Smooth muscle cell (in vitro differentiated cells): ENCODE measurements around the gene FCRLA. TPM values are rescaled to one million over a fixed set of nuclear protein-coding genes. Genes with fewer than 3 reads are reported as not detected.

Source experiments
- DNase-seq: peaks from one replicate; lab custom pipeline; 2025; ENCODE audit not compliant: unreplicated experiment; lab: John Stamatoyannopoulos, UW
- H2AFZ ChIP-seq: fragments of 200-600 bp; sonication (generic); 2 replicates; pipeline ENCODE4 v1.6.0; 2016; ENCODE audit warnings: antibody characterized with exemption, low read depth, mild to moderate bottlenecking
- H3F3A ChIP-seq: fragments of 200-600 bp; sonication (generic); 2 replicates; pipeline ENCODE4 v1.6.0; 2017; ENCODE audit warnings: antibody characterized with exemption, low read depth
- H3K27ac ChIP-seq: fragments of 200-600 bp; sonication (generic); 2 replicates; pipeline ENCODE4 v1.5.1; 2016; ENCODE audit warnings: low read depth, mild to moderate bottlenecking
- H3K27me3 ChIP-seq: fragments of 200-600 bp; sonication (generic); 2 replicates; pipeline ENCODE4 v1.6.1; 2016; ENCODE audit warnings: low read depth, mild to moderate bottlenecking
- H3K36me3 ChIP-seq: fragments of 200-600 bp; sonication (generic); 2 replicates; pipeline ENCODE4 v1.5.1; 2016; ENCODE audit warnings: low read depth
- H3K4me1 ChIP-seq: fragments of 200-600 bp; sonication (generic); 2 replicates; pipeline ENCODE4 v1.5.1; 2016; ENCODE audit warnings: low read depth
- H3K4me2 ChIP-seq: fragments of 200-600 bp; sonication (generic); 2 replicates; pipeline ENCODE4 v1.6.0; 2016; ENCODE audit warnings: mild to moderate bottlenecking
- H3K4me3 ChIP-seq: fragments of 200-600 bp; sonication (generic); 2 replicates; pipeline ENCODE4 v1.5.1; 2016; ENCODE audit warnings: mild to moderate bottlenecking
- H3K79me2 ChIP-seq: fragments of 200-600 bp; sonication (generic); 2 replicates; pipeline ENCODE4 v1.6.0; 2016; ENCODE audit warnings: low read depth, mild to moderate bottlenecking
- H3K9ac ChIP-seq: fragments of 200-600 bp; sonication (generic); 2 replicates; pipeline ENCODE4 v1.6.0; 2016; ENCODE audit warnings: low read depth
- H3K9me3 ChIP-seq: fragments of 200-600 bp; sonication (generic); replicated peaks from 2 replicates; pipeline ENCODE4 v1.5.1; 2016; ENCODE audit warnings: low read depth
- H4K20me1 ChIP-seq: fragments of 200-600 bp; sonication (generic); 2 replicates; pipeline ENCODE4 v1.6.0; 2016; ENCODE audit warnings: low read depth
- WGBS: methylation state at CpG from one replicate; pipeline ENCODE4 v1.1.7; 2016; ENCODE audit warnings: low lambda C conversion rate; 5-methylcytosine and 5-hydroxymethylcytosine counted together
- polyA plus RNA-seq: library from polyadenylated mRNA; unstranded; fragments of >200 nt; fragmentation: Nextera tagmentation; extraction: Ambion mirVana; gene quantifications from 2 replicates; pipeline ENCODE4 v1.2.1, GENCODE V29; 2016
- total RNA-seq: library from RNA; depleted of rRNA; stranded (reverse); fragments of >200 nt; gene quantifications from 2 replicates; pipeline ENCODE4 v1.2.3, GENCODE V29; 2014
- TF ChIP-seq, protein P1 (sequence below): fragments of 200-600 bp; sonication (generic); IDR thresholded peaks from 2 replicates; pipeline ENCODE4 v1.5.1; 2017; ENCODE audit warnings: borderline replicate concordance, mild to moderate bottlenecking, antibody characterized with exemption; ENCODE audit not compliant: insufficient read depth, poor library complexity, severe bottlenecking

The FCRLA gene
- total and polyA plus RNA-seq, 2 experiments from 2014 or later = not detected

DNA sequence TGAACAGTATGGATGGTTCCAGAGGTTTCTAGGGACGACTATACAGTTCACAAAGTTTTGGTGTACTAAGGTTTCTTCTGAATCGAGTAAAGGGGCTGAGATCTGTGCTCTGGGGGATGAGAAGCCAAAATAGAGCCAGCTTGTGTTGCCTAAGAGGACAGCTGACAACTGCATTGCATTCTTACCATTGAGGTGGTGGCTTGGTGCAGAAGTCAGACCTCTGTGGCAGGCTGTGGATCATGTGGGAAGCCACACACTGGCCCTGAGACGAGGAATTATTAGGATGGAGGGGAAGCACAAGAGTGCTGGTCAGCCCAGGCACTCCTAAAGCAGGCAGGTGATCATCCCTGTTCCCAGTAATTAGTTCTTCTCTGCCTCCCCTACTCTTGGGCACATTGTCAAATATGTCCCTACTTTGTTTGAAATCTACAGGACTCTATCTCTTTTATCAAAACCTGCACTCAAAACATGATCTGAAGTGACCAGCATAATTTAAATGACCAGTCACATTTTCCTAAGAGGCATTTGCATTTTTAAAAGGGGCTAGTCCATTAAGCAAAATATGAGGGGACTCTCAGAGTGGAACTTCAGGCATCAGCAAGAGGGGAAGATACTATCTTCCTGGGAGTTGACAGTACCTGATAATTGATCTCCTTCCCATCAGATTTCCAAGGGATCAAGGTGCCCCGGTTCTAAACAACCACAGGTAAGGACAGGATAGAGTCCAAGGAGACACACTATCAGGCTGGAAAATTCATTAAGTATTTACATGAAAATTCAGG lies 14.1 kb downstream of the FCRLA start, which contains the start of gene FCRLB:
Gene FCRLB (plus strand): TSS at position 589 of the 782 bp plus-strand sequence. CDS start 1,129 bp downstream, outside the sequence.
- WGBS = 60% methylated on average over 4 of the region's 4 CpGs
- Histone ChIP-seq H3K9ac (no peak within 1 kb of the TSS), H3K4me2 (peak within 1 kb of the TSS; percentile 29), H3K9me3 (no peaks in the 10 kb centered on the region), H4K20me1 (no peaks in the 10 kb centered on the region), H3K4me3 (no peak within 1 kb of the TSS), H2AFZ (no peak within 1 kb of the TSS), H3K27ac (no peak within 1 kb of the TSS), H3K4me1 (no peaks in the 10 kb centered on the region), H3F3A (no peaks in the 10 kb centered on the region), H3K36me3 (no peaks in the 10 kb centered on the region), H3K79me2 (no peaks in the 10 kb centered on the region), H3K27me3 (no peaks in the 10 kb centered on the region)
- no peak for DNase-seq
- TF ChIP-seq, protein P1, sequence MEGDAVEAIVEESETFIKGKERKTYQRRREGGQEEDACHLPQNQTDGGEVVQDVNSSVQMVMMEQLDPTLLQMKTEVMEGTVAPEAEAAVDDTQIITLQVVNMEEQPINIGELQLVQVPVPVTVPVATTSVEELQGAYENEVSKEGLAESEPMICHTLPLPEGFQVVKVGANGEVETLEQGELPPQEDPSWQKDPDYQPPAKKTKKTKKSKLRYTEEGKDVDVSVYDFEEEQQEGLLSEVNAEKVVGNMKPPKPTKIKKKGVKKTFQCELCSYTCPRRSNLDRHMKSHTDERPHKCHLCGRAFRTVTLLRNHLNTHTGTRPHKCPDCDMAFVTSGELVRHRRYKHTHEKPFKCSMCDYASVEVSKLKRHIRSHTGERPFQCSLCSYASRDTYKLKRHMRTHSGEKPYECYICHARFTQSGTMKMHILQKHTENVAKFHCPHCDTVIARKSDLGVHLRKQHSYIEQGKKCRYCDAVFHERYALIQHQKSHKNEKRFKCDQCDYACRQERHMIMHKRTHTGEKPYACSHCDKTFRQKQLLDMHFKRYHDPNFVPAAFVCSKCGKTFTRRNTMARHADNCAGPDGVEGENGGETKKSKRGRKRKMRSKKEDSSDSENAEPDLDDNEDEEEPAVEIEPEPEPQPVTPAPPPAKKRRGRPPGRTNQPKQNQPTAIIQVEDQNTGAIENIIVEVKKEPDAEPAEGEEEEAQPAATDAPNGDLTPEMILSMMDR = no peak

DNA sequence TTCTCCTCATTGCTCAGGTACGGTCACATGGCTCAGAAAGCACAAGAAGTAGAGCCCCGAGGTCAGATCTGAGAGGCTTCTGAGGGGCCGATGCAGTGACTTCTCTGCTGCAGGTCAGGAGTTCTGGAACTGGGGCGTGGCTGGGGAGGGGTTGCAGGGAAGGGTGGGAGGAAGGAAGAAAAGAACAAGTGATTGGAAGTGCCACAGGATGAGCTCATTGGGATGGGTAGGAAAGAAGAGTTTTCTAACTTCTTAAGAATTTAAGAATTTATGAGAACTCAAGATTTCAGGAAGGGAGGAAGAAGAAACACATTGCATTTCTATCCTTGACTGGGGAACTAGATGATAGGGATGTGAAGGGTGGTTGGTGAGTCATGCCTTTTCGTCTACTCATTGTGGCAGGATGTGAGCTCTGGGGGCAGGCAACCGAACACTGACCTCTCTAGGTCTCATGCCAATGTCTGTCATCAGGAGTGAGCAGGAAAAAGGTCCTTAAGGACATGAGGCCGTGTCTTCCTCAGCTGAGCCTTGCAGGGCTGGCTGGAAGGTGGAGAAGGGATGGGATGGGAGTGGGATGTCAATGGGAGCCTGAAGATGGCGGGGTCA lies 14.8 kb downstream of the FCRLA start:
- no peaks in the 10 kb centered on the region for H4K20me1 ChIP-seq
- no peak for DNase-seq
- 50% methylated on average over 8 of the region's 8 CpGs for WGBS
- no peak overlapping the region for H2AFZ ChIP-seq
- no peak overlapping the region for H3K27ac ChIP-seq
- H3K4me2 ChIP-seq = peak overlapping the region; percentile 29
- no peaks in the 10 kb centered on the region for H3K4me1 ChIP-seq
- no peak overlapping the region for H3K9ac ChIP-seq
- TF ChIP-seq, protein P1 = no peak
- H3F3A ChIP-seq = no peaks in the 10 kb centered on the region
- H3K79me2 ChIP-seq = no peaks in the 10 kb centered on the region
- no peaks in the 10 kb centered on the region for H3K27me3 ChIP-seq
- no peak overlapping the region for H3K4me3 ChIP-seq
- no peaks in the 10 kb centered on the region for H3K36me3 ChIP-seq
- H3K9me3 ChIP-seq = no peaks in the 10 kb centered on the region

DNA sequence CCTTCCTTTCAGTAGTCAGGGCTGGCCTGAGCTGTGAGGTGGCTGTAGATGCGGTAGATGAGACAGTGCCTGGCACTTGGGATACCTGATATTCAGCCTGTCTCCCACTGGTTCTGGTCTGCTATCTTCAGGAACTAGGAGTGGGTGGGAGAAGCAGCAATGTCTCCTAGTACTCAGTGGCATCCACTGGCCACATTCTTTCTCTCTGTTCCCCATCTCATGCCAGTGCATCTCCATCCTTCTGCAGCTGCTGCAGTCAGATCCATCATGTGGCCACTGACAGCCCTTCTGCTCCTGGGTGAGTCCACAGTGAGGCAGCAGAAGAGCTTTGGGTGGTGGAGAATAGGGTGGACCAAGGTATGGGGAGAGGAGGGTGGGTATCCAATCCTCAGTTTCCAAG lies 15.4 kb downstream of the FCRLA start:
- no peaks in the 10 kb centered on the region for H3K79me2 ChIP-seq
- no peak for DNase-seq

More for the DNA sequence above, 15.4 kb downstream of the FCRLA start:
- 77% methylated on average over 1 of the region's 1 CpG for WGBS
- H3K27ac ChIP-seq = no peak overlapping the region
- H3K9me3 ChIP-seq = no peaks in the 10 kb centered on the region
- no peak overlapping the region for H3K4me2 ChIP-seq
- no peaks in the 10 kb centered on the region for H3K4me1 ChIP-seq
- no peak overlapping the region for H3K4me3 ChIP-seq
- TF ChIP-seq, protein P1 = no peak
- no peak overlapping the region for H3K9ac ChIP-seq
- H3K27me3 ChIP-seq = no peaks in the 10 kb centered on the region
- no peak overlapping the region for H2AFZ ChIP-seq
- H3F3A ChIP-seq = no peaks in the 10 kb centered on the region
- no peaks in the 10 kb centered on the region for H3K36me3 ChIP-seq
- no peaks in the 10 kb centered on the region for H4K20me1 ChIP-seq
